Activated CD4-positive, alpha-beta T cell treated with anti-CD3 and anti-CD28 coated beads, Interleukin-10, Interleukin-2, amounts not matched to agents 100 ng/mL and 50 ng/mL, durations not matched to agents 16 hours and 8 hours (primary cell): ENCODE measurements around the gene ERG28.

ENCODE experiments used
- DNase-seq: peaks from one replicate; pipeline ENCODE4 v3.0.0-alpha.2; 2020

ERG28 gene

DNA sequence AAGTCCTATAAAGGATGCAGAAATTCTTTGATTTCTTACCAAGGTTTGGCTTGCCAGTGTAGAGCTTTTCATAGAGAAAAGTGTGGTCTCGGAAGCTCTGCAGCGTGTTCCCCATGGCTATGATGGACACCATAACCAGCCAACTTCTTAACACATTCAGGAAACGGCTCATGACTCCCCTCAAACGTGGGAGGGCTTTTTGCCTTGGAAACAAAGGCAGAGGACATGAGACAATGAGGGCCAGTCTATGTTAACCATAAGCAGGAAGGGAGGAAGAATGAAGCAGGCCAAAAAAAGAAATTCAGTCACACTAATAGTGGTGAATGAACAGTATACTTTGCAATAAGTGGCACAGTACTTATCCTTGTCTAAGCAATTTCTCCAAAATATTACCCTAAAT is 3.3 kb downstream of the ERG28 start:
- DNase-seq: no peak

DNA sequence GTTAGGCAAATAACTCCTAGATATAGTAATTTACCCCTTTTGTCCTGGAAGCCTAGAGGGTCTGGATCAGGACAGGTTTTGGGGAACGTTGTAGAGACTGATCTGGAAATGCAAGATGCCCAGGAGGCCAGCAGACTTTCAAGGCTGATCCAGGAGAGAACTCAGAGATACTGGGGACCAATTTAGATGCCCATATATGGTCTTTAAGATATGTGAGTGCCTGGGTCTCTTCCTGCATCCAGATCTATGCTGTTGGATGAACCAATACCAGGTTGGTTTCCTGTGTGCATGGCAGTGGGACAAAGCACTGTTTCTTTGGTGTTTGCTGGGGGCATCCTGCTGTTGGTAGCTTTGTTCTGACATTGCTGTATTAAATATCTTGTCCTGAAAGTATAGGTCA is 5.4 kb downstream of the ERG28 start:
- DNase-seq: no peak

DNA sequence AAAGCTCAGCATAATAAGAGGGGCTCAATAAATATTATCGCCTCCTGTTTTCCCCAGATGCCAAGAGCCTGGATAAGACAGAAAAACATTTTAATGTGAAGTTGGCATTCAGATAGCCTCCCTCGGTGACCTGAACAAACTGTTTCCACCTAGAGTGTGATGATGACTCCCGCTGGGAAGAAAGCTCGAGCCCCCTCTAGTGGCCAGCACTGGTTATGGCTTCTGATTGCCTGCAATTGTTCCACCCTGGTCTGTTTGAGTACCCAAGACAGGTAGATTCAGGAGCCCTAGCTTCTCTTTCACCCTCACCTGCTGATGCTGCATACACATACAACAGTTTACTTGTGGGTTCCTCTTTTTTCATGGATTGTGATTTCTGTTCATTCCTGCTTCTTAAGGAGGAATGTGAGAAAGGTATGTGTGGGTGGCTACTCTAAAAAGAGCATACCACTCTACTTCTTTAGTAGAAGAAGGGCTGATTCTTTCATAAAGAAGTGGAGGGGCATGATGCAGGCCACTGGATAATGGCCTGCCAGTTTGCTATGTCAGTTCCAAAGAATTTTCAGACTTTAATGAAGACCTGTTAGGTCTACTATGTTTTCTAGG is 6.4 kb downstream of the ERG28 start:
- DNase-seq: peak; percentile 84

DNA sequence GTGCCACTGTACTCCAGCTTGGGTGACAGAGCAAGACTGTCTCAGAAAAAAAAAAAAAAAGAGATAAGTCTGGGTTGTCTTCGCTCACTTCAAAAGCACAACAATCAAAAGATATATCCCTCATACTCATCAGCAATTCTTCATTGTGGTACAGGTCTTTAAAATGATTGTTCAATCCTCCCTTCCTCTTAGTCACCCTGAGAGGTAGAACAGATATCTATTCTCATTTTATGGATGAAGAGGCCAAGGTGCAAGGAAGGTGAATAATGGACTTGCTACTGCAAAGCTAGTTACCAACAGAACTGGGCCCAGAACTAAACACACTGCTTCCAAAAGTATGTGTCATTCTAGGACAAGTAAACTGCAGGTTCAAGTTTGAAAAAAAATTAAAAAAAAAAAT is 7.1 kb downstream of the ERG28 start:
- no peak for DNase-seq

DNA sequence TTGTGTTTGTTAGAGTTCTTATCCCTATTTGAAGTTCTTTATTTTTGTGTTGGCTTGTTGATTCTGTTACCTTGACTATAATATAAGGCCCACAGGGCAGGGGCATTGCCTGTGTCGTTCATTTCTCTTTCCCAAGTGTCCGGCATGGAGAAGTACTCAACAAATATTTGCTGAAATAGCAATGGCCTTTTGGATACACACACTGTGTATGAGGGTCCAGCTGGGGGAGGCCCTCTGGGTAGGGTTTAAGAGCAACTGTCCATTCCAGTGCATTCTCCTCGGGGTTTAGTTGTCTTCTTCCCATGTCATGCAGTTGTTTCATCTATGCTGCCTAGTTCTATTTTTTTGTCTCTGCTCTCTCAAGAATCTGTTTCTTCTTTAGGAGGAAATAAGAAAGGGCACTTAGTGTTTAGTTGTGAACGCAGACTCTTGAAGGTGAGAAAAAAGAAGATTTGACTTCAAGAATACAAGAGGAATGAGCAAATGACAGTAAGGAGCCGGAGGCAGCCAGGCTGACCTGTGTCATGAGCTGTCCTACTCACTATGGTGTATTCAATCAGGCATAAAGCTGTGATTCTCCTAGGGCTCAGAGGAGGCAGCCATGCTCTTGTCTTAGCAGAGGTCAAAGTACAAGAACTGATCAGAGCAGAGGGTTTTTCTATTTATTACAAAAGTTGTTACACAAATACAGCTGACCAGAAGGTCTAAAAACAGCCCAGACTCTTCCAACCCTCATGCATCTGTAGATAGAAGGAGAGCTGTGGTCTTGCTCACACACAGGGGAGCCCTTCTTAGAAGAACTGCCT is 10.2 kb downstream of the ERG28 start:
- no peak for DNase-seq

DNA sequence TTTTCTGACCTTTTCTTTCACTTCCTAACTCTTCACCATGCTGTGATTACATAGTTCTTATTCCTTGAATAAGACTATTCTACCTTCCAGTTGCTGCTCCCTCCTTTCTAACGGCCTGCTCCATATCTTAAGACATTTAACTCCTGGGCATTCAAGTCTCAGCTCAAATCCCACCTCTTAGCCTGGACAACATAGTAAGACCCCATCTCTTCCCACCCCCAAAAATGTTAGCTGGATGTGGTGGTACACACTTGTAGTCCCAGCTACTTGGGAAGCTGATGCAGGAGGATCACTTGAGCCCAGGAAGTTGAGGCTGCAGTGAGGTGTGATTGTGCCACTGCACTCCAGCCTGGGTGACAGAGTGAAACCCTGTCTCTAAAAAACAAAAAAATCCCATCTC is 10.9 kb downstream of the ERG28 start:
- no peak for DNase-seq

DNA sequence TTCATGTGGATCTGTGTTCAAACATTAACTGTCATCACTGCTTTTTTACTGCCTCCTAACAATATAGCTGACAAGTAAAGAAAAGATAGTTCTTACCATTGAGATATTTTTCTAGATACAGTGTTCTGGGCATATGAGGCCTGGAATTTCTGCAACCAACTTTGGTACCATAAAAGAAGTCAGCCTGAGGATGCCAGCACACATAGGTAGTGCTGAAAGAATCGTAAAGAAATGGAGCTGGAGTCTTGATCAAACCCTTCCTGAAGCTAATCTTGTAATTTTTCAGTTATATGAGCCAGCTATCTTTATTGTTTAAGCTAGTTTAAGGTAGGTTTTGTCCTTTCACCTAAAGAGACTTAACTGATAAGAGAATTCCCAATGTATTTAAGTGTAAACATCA is 11.3 kb downstream of the ERG28 start:
- DNase-seq: no peak

DNA sequence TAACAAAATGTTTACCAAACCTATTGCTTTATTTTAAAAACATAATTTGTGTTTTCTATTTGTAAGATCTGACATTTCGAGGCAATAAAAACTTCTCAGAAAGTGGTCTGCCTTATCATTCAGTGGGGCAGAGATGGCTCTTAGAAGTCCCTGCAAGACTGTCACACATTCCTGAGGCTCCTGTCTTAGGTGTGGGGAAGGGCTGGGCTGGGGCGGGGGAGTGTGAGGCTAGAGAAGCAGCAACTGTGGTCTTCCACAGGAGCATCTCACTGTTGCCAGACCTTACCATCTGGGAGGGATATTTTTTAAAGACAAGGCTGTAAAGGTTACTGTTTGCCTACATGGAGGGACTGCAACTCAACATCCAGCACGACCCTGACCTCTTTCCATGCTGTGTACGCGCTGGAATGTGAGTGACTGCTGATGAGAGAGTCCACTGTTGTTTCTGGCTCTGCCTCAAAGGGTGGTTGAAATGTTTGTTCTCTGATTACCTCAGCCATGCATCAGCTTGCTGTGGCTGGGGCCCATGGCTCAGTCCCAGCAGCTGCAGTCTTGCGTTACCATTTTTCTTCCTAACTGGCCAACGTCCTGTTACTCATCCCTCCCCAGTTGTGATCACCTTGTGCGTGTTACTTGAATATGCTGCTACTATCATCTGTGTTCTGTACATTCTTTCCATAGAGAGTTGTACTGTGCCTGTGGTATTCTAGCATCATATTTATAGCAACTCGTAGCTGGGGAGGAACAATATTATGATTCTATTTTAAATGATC is 12.4 kb downstream of the ERG28 start:
- no peak for DNase-seq

DNA sequence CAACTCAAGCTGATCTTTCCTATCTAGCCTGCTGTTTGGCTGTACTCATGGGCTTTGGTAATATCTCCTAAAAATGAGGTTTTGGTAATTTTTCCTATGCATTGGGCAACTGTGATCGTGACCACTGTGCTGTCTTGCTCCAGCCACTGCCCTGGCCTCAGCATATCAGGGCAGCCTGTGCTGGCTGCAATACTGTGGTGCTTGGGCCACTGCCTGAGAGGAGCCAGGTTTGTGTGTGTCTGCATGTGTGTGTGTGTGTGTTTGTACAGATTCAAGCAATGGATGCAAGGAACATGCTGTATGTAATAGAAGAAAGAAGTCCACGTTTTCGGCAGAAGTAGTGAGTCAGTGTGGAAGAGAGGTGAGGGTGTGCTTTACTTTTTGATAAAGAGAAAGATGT is 13.0 kb downstream of the ERG28 start:
- DNase-seq: no peak

DNA sequence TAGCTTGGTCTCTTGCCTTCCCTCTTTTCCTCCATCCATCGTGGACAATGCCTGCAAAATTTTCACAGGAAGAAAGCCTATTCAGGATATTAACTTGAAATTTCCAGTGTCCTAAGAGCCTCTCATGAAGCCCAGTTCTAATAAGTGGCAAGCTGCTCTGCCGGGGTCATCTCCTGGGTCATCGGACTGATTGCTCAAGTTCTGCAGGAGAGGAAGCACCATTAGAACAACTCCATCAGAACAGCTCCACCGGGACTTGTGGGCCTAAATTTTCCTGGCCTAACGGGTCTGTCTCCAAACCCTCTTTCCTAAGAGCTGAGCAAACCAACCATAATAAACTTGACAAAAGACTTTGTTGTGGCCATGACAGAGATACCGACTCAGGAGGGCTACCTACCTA is 13.9 kb downstream of the ERG28 start:
- no peak for DNase-seq

DNA sequence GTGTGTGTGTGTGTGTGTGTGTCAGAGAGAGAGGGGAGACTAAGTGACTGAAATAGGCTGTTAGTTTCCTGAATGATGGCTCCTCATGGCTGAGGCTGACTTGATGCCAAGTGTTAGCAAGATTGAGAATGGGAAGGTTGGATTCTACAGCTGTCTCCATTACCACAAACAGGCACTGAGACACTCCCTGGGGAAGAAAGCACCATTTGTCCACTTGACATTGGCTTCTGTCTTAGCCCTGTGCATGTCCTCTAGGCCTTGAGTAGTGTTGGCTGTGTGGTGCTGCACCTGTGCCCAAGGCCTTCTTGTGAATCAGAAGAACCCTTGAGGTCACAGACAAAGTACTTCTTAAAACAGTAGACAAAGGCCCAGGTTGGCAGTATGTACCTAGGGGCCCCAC is 15.6 kb downstream of the ERG28 start:
- no peak for DNase-seq

DNA sequence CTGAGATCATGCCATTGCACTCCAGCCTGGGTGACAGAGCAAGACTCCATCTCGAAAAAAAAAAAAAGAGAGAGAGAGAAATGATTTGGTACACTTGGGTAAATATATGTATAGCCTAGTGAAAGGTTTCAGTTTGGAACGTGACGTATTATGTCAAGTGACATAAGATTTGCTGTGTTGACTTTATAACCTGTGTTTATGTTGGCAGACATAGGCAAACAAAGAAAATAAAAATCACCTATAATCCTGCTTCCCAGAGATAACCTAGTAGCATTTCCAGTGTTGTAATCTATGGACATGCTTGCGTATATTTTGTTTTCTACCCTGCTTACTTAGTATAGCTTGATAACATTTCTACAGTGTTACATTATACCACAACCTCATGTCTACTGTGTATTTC is 16.7 kb downstream of the ERG28 start:
- no peak for DNase-seq

DNA sequence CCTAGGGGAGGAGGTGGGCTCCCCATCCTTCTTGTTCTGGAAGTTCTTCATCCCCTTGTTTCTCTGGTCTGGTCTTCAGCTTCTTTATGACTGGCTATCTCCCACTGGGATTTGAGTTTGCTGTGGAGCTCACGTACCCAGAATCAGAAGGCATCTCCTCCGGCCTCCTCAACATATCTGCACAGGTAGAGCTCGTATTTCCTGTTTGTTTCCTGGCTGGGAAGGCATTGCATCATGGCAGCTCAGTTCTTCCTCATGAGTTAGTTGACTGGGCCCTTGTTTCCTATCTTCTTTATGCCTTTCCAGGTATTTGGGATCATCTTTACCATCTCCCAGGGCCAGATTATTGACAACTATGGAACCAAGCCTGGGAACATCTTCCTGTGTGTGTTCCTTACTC is 19.8 kb downstream of the ERG28 start:
- DNase-seq: no peak

DNA sequence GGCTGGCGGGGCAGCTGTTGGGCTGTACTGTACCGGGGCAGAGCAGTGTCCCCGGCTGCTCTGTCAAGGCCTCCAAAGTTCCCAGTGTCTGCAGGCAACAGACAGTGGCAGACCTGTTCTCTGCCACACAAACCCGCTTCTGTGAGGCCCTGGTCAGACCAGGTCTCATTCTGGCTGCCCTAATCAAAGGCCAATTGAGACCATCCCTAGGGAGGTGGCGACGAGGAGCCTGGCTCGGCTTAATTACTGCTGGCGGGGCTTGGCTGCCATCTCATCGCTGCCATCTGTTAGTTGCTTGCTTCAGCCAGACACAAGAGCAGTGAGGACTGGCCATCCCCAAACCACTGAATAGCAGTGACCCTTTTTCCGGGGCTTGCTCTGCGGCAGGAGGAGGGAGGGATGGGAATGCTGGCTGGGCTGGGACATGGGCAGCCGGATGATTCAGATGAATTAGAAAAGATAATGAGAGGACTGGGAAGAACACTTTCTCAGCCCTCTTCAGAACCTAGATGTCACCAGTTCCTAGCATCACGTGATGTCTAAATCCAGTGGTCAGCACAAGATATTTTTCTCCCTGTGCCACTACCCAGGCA is 24.5 kb downstream of the ERG28 start:
- no peak for DNase-seq

DNA sequence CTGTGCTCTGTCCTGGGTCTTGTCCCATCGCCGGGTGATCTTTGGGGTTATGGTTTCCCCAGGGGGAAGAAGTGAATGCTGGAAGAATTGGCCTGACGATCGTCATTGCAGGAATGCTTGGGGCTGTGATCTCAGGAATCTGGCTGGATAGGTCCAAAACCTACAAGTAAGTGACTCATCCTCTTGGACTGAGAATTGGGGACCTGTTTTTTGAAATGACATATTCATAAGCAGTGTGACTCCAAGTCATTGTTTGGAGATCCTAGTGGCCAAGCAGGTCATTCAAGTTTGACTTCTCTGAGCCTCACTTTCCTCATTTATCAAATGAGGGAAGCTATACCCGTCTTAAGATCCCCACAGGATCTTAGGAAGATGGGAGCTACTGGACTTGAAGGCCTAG is 25.8 kb downstream of the ERG28 start:
- no peak for DNase-seq

DNA sequence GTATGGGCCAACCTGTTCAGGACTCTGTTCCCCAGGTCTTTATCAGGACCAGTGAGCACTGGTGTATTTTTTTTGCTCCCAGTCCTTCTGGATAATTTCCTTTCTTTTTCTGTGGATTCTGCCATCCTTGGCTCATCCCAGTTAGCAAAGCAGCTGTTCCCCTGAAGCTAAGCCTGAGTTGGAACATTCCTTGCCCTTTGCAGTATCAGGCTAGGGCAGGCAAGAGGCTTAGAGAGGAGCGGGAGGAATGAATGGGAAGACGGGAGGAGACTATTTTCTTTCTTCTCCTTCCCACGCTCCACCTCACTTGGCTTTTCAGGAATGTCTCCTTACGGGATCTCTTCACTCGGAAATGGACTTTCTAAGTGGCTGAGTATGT is 29.2 kb downstream of the ERG28 start:
- DNase-seq: no peak

DNA sequence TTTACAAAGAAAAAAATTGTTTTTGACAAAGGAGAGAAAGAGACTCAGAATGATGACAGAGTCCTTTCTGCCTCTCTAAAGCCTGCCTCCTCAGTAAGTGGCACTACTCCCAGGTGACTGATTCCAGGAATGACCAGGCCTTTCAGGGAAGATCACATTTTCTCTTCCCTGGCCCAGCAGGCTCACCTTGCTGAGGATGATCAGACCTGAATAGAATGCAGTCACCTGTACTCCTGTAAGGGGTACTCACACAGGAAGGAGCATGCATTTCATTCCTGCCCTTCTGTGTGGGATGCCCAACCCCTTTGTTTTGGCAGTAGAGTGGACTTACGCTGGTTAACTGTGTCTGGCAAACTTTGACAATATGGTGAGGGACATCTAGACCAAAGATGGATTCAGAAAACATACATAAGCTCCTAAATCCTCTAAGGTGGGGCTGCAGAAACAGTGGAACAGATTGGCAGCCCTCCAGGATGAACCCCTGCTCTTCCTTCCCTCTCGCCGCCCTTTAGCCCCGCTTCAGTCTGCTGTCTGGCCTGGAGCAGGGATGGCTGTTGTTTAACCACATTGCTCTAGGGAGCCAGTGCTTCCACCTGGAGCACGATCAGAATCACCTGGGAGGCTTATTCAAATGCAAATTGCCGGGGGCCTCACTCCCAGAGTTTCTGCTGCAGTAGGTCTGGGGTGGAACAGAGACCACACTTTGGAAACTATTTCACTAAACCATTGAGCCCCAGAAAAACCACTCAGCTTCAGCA is 29.8 kb downstream of the ERG28 start:
- DNase-seq: no peak

DNA sequence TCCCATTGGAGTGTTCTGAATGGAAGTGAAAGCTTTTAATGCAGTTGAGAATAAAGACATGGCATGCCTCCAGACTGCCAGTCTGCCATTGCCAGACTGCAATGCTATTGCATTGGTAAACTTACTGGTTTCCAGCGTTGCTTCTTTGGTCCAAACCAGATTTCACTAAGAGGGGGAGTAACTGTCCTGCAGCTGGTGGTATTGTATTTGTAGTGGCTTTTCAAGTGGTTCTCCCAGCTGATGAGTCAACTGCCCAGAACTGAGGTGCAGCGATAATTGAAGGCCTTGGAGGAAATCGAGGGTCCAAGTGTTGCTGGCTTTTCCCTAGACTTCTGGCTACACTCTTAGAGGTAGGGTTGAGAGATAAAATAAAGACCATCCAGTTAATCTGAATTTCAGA is 31.9 kb downstream of the ERG28 start:
- no peak for DNase-seq

DNA sequence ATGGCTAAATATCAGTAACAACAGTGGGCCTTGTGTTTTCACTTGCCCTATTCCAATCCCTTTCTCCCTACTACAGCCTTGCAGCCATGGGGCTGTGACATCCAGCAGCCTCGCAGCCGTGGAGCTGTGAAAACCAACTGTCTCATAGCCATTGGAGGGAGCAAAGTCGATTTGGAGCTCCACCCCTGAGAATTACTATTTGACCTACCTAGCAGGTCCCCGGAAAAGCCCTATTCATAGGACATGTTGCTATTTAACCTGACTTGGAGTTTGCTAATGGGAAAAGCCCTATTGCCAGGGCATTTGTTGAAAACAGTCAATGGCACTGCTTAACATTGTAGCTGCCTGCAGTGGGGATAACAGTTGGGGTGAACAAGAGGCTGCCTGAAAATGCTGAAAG is 33.3 kb downstream of the ERG28 start:
- DNase-seq: no peak

DNA sequence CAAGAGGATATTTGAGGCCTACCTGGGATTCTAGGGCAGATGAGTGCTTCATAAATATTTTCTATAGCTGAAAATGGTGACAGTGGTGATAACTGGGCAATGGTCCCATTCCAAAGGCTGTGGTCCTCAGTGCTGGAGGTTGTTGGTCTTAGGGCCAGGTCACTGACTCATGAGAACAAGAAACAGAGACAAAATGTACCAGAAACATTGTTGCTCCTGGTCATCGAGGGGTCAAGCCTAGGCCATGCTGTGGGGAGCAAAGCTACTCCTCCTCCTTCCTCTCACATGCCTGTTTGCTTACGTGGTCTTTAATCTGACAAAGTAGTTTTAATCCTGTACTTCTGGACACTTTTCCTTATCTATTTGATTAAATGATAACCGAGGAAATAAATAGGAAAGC is 33.8 kb downstream of the ERG28 start:
- DNase-seq: no peak

DNA sequence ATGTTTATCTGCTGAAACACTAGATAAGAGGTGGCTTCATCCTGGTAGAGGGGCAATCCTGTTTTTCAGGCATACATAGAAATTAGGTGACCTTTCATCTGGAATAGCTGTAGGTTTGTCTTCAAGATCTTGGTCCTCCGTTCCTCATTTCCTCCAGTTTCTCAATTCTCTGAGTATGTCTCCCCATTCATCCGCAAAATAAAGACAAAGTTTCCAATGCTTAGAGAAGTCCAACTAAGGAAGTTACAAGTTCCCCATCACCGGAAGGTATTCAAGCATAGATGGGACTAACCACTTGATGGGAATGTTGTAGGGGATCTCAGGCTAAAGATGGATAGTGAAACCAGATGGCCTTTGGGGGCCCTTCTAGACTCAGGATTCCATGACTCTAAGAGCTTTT is 34.3 kb downstream of the ERG28 start:
- no peak for DNase-seq

DNA sequence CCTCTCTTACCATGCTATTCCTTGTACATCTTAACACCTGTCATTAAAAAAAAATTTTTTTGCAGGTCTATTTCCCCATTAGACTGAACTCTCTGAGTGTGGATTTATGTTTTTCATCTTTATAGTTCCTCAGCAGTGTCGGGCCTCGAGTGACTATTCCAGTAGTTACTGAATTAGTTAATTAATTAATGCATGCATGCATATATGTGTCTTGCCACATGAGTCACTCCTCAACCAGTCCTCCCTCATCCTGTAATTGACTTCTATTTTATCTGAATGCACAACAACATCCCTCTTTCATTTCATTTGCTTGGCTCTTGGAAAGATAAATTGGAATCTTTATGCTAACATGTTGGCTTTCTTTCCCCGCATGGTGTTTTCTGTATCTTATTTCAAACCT is 35.6 kb downstream of the ERG28 start:
- no peak for DNase-seq

DNA sequence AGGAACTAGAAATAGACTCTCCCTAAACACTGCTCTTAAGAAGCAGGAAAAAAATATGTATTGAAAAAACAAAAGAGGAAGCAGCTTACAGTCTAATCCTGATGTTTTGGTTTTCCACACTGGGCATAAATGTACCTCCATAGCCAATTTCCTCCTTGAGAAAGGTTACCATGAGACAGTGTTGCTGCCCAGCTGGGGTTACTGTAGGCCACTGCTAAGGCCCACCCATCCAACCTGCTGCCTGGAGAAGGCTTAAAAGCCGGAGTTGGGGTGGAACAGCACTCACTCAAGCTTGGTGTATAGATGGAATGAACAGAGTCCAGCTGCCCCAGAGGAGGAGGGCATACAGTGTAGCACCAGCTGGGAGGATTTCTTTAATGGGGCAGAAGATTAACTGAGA is 41.1 kb downstream of the ERG28 start:
- DNase-seq: no peak
